Measurements from ENCODE around the gene COL25A1.

COL25A1 gene

GRCh38 chr4:108922191-108922590 lies 380.3 kb downstream of the COL25A1 start:
- no peak for DNase-seq (ENCODE audit: low spot score)
- TF ChIP-seq CTCF (IDR thresholded peaks at IDR 0.05; ENCODE audit: extremely low read depth, insufficient read depth, missing control alignments), result no peak
- in situ Hi-C loops (cut with MboI; ENCODE audit: low pct_unique_long_range_greater_than_20kb, low sequenced_read_pairs, unreplicated experiment), result no loop called here

GRCh38 chr4:108920395-108921087 lies 381.9 kb downstream of the COL25A1 start:
- TF ChIP-seq CTCF (IDR thresholded peaks at IDR 0.05; ENCODE audit: extremely low read depth, insufficient read depth, missing control alignments), result no peak
- no peak for DNase-seq (ENCODE audit: low spot score)
- in situ Hi-C loops (cut with MboI; ENCODE audit: low pct_unique_long_range_greater_than_20kb, low sequenced_read_pairs, unreplicated experiment), result no loop called here

GRCh38 chr4:108919226-108919893 lies 383.1 kb downstream of the COL25A1 start:
- no peak for TF ChIP-seq CTCF (IDR thresholded peaks at IDR 0.05; ENCODE audit: extremely low read depth, insufficient read depth, missing control alignments)
- no peak for DNase-seq (ENCODE audit: low spot score)
- in situ Hi-C loops (cut with MboI; ENCODE audit: low pct_unique_long_range_greater_than_20kb, low sequenced_read_pairs, unreplicated experiment), result no loop called here

- in situ Hi-C loops (cut with MboI; ENCODE audit: low pct_unique_long_range_greater_than_20kb, low sequenced_read_pairs, unreplicated experiment), result no loop called here
- DNase-seq (ENCODE audit: low spot score), result no peak
- TF ChIP-seq CTCF (IDR thresholded peaks at IDR 0.05; ENCODE audit: extremely low read depth, insufficient read depth, missing control alignments), result no peak
These were observed 385.2 kb downstream of the COL25A1 start for GRCh38 chr4:108917255-108917654.

GRCh38 chr4:108916638-108917037 lies 385.8 kb downstream of the COL25A1 start:
- TF ChIP-seq CTCF (IDR thresholded peaks at IDR 0.05; ENCODE audit: extremely low read depth, insufficient read depth, missing control alignments), result no peak
- no peak for DNase-seq (ENCODE audit: low spot score)
- in situ Hi-C loops (cut with MboI; ENCODE audit: low pct_unique_long_range_greater_than_20kb, low sequenced_read_pairs, unreplicated experiment), result no loop called here

- no peak for TF ChIP-seq CTCF (IDR thresholded peaks at IDR 0.05; ENCODE audit: extremely low read depth, insufficient read depth, missing control alignments)
- in situ Hi-C loops (cut with MboI; ENCODE audit: low pct_unique_long_range_greater_than_20kb, low sequenced_read_pairs, unreplicated experiment), result no loop called here
- DNase-seq (ENCODE audit: low spot score), result no peak
These were observed 395.5 kb downstream of the COL25A1 start for GRCh38 chr4:108906866-108907367.

All from GM13977 (cell line).